ENCODE results near the gene SYNRG. TPM values are rescaled to one million over a fixed set of nuclear protein-coding genes. Genes with fewer than 3 reads are reported as not detected.
A peak's percentile ranks its signal among the peaks of the same experiment; 100 is the strongest.

Gene SYNRG
- total and polyA plus RNA-seq, 2 of the 13 experiments (the other 11 are each of a cell fraction or from before 2014, with no cell fraction given): 7.3 to 8.7 TPM

DNA sequence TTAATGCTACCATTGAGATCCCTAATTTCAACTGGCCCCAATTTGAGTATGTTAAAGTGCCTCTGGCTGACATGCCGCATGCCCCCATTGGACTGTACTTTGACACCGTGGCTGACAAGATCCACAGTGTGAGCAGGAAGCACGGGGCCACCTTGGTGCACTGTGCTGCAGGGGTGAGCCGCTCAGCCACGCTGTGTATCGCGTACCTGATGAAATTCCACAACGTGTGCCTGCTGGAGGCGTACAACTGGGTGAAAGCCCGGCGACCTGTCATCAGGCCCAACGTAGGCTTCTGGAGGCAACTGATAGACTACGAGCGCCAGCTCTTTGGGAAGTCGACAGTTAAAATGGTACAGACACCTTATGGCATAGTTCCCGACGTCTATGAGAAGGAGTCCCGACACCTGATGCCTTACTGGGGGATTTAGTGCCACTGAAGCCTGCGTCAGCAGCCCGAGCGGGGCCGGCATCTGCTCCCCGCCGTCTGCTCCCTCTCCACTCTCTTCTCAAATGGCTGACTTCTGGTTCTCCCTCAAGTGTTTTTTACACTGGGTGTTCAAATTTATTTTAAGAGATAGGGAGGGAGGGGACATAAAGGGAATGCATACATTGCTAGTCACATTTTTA is 96.7 kb downstream of the SYNRG start:
- ChIA-PET POLR2A (no interaction called here), CTCF (ENCODE audit: low intra/inter-chr PET ratio, low total read pairs) (no interaction called here)
- H2AFZ ChIP-seq (ENCODE audit: low read length): no peak overlapping the region
- WGBS (ENCODE audit: low lambda C conversion rate): 91% methylated on average over 18 of the region's 24 CpGs
- no peak overlapping the region for H3K9ac ChIP-seq (ENCODE audit: insufficient read depth, low read depth, low read length)
- H3K4me3 ChIP-seq (replicated peaks in 1 of 3; ENCODE audit: insufficient read depth in 1 of 3, low read depth in 2 of 3, low read length in 3 of 3): no peak overlapping the region
- ATAC-seq: peak; percentile 42; the same call in 2 of the 3 replicates
- H4K20me1 ChIP-seq (ENCODE audit: insufficient read depth, low read length): 0 out of 2 replicates have a peak, but pooled peaks cover 6% of the 10 kb centered on the region
- no peak for DNase-seq (ENCODE audit: low spot score)
- in situ Hi-C loops (cut with HindIII; ENCODE audit: extremely low pct_ligation_motif_present, low pct_unique_long_range_greater_than_20kb): no loop called here
- no peaks in the 10 kb centered on the region for H3K9me3 ChIP-seq (ENCODE audit: low read length)
- no peak overlapping the region for H3K27ac ChIP-seq (ENCODE audit: extremely low read length, insufficient read depth, low read length)
- peaks cover 27% of the 10 kb centered on the region for H3K79me2 ChIP-seq (ENCODE audit: insufficient read depth, low read length)
- no peaks in the 10 kb centered on the region for H3K27me3 ChIP-seq (ENCODE audit: control insufficient read depth in 1 of 2, insufficient read depth in 2 of 2, low read length in 2 of 2)
- peaks cover 11 to 48% of the 10 kb centered on the region in 2 experiments; a peak in 4 of 5 replicates for H3K36me3 ChIP-seq (replicated peaks in 1 of 2; ENCODE audit: control insufficient read depth in 1 of 2, insufficient read depth in 2 of 2, low read length in 2 of 2)
- BruUV-seq (replicated peaks): no TSS peak
- FAIRE-seq: no peak
- peaks cover 10% of the 10 kb centered on the region for H3K4me1 ChIP-seq (ENCODE audit: insufficient read depth, low read length)
- no peak overlapping the region for H3K4me2 ChIP-seq (ENCODE audit: low read depth, low read length)
- intact Hi-C loops (cut with micrococcal nuclease; ENCODE audit: unreplicated experiment): no loop called here
- 0 out of 2 replicates have a peak, but pooled peaks have one; percentile 30 for TF ChIP-seq RXRA (CRISPR knock-in tag; IDR thresholded peaks at IDR 0.05)
- no peak for TF ChIP-seq ZSCAN20 (CRISPR knock-in tag; IDR thresholded peaks at IDR 0.05; ENCODE audit: borderline replicate concordance)
- TF ChIP-seq TCF12 (IDR thresholded peaks at IDR 0.05): no peak
- TF ChIP-seq TCF12 (CRISPR knock-in tag; IDR thresholded peaks at IDR 0.05): no peak
- peak; percentile 60 for TF ChIP-seq RARA (CRISPR knock-in tag; IDR thresholded peaks at IDR 0.05)
- no peak for TF ChIP-seq KLF15 (CRISPR knock-in tag; IDR thresholded peaks at IDR 0.05; ENCODE audit: borderline replicate concordance)
- no peak for TF ChIP-seq SMARCC2 (IDR thresholded peaks at IDR 0.05)
- no peak for TF ChIP-seq ZNF792 (CRISPR knock-in tag; IDR thresholded peaks at IDR 0.05)
- TF ChIP-seq ZNF816 (CRISPR knock-in tag; IDR thresholded peaks at IDR 0.05; ENCODE audit: borderline replicate concordance): no peak
- no peak for TF ChIP-seq ZNF776 (CRISPR knock-in tag; IDR thresholded peaks at IDR 0.05)
- no peak for TF ChIP-seq RFXAP (CRISPR knock-in tag; IDR thresholded peaks at IDR 0.05; ENCODE audit: borderline replicate concordance)
- TF ChIP-seq TMF1 (CRISPR knock-in tag; IDR thresholded peaks at IDR 0.05; ENCODE audit: low read depth): no peak
- peak; percentile 59; the same call in 1 of the 2 replicates for TF ChIP-seq HOXA3 (CRISPR knock-in tag; IDR thresholded peaks at IDR 0.05)
- TF ChIP-seq, protein P1, sequence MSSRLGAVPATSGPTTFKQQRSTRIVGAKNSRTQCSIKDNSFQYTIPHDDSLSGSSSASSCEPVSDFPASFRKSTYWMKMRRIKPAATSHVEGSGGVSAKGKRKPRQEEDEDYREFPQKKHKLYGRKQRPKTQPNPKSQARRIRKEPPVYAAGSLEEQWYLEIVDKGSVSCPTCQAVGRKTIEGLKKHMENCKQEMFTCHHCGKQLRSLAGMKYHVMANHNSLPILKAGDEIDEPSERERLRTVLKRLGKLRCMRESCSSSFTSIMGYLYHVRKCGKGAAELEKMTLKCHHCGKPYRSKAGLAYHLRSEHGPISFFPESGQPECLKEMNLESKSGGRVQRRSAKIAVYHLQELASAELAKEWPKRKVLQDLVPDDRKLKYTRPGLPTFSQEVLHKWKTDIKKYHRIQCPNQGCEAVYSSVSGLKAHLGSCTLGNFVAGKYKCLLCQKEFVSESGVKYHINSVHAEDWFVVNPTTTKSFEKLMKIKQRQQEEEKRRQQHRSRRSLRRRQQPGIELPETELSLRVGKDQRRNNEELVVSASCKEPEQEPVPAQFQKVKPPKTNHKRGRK (CRISPR knock-in tag; IDR thresholded peaks at IDR 0.05): no peak
- peak; percentile 40; the same call in 1 of the 2 replicates for TF ChIP-seq MYC (CRISPR knock-in tag; IDR thresholded peaks at IDR 0.05; ENCODE audit: borderline replicate concordance)
- TF ChIP-seq, protein P2, sequence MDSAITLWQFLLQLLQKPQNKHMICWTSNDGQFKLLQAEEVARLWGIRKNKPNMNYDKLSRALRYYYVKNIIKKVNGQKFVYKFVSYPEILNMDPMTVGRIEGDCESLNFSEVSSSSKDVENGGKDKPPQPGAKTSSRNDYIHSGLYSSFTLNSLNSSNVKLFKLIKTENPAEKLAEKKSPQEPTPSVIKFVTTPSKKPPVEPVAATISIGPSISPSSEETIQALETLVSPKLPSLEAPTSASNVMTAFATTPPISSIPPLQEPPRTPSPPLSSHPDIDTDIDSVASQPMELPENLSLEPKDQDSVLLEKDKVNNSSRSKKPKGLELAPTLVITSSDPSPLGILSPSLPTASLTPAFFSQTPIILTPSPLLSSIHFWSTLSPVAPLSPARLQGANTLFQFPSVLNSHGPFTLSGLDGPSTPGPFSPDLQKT (CRISPR knock-in tag; IDR thresholded peaks at IDR 0.05; ENCODE audit: borderline replicate concordance): no peak
- TF ChIP-seq, protein P3, sequence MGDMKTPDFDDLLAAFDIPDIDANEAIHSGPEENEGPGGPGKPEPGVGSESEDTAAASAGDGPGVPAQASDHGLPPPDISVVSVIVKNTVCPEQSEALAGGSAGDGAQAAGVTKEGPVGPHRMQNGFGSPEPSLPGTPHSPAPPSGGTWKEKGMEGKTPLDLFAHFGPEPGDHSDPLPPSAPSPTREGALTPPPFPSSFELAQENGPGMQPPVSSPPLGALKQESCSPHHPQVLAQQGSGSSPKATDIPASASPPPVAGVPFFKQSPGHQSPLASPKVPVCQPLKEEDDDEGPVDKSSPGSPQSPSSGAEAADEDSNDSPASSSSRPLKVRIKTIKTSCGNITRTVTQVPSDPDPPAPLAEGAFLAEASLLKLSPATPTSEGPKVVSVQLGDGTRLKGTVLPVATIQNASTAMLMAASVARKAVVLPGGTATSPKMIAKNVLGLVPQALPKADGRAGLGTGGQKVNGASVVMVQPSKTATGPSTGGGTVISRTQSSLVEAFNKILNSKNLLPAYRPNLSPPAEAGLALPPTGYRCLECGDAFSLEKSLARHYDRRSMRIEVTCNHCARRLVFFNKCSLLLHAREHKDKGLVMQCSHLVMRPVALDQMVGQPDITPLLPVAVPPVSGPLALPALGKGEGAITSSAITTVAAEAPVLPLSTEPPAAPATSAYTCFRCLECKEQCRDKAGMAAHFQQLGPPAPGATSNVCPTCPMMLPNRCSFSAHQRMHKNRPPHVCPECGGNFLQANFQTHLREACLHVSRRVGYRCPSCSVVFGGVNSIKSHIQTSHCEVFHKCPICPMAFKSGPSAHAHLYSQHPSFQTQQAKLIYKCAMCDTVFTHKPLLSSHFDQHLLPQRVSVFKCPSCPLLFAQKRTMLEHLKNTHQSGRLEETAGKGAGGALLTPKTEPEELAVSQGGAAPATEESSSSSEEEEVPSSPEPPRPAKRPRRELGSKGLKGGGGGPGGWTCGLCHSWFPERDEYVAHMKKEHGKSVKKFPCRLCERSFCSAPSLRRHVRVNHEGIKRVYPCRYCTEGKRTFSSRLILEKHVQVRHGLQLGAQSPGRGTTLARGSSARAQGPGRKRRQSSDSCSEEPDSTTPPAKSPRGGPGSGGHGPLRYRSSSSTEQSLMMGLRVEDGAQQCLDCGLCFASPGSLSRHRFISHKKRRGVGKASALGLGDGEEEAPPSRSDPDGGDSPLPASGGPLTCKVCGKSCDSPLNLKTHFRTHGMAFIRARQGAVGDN (CRISPR knock-in tag; IDR thresholded peaks at IDR 0.05): peak; percentile 59
- no peak for TF ChIP-seq POLR2AphosphoS2 (IDR thresholded peaks at IDR 0.05; ENCODE audit: low read depth, low read length)

Measured in HepG2 (cell line).